Measurements from ENCODE around the gene ASCC2. TPM values are rescaled to one million over a fixed set of nuclear protein-coding genes. Genes with fewer than 3 reads are reported as not detected.

The ASCC2 gene
- total RNA-seq, 4 donors from 2014 or later = 30.2 to 53.2 (median 45.8) TPM

DNA sequence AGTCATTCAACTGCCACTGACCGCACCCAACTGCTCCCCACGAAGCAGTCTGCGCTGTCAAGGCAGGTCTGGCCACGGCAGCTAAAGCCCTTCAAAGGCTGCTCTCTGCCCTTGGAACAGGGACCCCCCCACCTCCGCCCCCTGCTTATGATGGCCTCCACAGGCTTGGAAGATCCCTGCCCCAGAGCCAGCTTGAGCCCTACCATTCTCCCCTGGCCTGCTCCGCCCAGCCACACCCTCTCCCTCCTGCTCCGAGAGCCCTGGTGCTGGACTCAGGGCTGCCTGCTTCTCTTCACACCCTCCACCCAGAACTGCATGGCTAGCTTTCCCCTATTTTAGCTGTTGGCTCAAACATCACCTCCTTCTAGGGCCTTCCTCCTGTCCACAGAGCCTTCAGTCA is 90.2 kb downstream of the ASCC2 start:
- no peak overlapping the region for H3K4me3 ChIP-seq (ENCODE audit: low read depth, poor library complexity, severe bottlenecking)
- no peak for DNase-seq (ENCODE audit: low spot score in 2 of 2)
- TF ChIP-seq POLR2A (IDR thresholded peaks at IDR 0.05) = no peak
- TF ChIP-seq, protein P1, sequence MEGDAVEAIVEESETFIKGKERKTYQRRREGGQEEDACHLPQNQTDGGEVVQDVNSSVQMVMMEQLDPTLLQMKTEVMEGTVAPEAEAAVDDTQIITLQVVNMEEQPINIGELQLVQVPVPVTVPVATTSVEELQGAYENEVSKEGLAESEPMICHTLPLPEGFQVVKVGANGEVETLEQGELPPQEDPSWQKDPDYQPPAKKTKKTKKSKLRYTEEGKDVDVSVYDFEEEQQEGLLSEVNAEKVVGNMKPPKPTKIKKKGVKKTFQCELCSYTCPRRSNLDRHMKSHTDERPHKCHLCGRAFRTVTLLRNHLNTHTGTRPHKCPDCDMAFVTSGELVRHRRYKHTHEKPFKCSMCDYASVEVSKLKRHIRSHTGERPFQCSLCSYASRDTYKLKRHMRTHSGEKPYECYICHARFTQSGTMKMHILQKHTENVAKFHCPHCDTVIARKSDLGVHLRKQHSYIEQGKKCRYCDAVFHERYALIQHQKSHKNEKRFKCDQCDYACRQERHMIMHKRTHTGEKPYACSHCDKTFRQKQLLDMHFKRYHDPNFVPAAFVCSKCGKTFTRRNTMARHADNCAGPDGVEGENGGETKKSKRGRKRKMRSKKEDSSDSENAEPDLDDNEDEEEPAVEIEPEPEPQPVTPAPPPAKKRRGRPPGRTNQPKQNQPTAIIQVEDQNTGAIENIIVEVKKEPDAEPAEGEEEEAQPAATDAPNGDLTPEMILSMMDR (IDR thresholded peaks at IDR 0.05) = no peak
- WGBS, 2 donors = 90 to 91% methylated on average over 7 of the region's 7 CpGs
- intact Hi-C loops (cut with DNase I; ENCODE audit: low total_unique reads) = no loop called here

GRCh38 chr22:29744902-29745301 is 93.2 kb downstream of the ASCC2 start:
- peak; percentile 74 to 91 for DNase-seq (ENCODE audit: low spot score in 2 of 2)
- H3K4me3 ChIP-seq (ENCODE audit: low read depth, poor library complexity, severe bottlenecking) = no peak overlapping the region
- intact Hi-C loops (cut with DNase I; ENCODE audit: low total_unique reads) = no loop called here
- 37 to 55% methylated on average over 8 of the region's 8 CpGs for WGBS, 2 donors
- TF ChIP-seq POLR2A (IDR thresholded peaks at IDR 0.05) = no peak
- TF ChIP-seq, protein P1 (IDR thresholded peaks at IDR 0.05) = no peak

- intact Hi-C loops (cut with DNase I; ENCODE audit: low total_unique reads) = no loop called here
- 78 to 87% methylated on average over 13 of the region's 13 CpGs for WGBS, 2 donors
- no peak for TF ChIP-seq POLR2A (IDR thresholded peaks at IDR 0.05)
- TF ChIP-seq, protein P1 (IDR thresholded peaks at IDR 0.05) = no peak
- H3K4me3 ChIP-seq (ENCODE audit: low read depth, poor library complexity, severe bottlenecking) = no peak overlapping the region
- DNase-seq (ENCODE audit: low spot score in 2 of 2) = no peak
Observed at GRCh38 chr22:29742326-29742725, 95.7 kb downstream of the ASCC2 start.

DNA sequence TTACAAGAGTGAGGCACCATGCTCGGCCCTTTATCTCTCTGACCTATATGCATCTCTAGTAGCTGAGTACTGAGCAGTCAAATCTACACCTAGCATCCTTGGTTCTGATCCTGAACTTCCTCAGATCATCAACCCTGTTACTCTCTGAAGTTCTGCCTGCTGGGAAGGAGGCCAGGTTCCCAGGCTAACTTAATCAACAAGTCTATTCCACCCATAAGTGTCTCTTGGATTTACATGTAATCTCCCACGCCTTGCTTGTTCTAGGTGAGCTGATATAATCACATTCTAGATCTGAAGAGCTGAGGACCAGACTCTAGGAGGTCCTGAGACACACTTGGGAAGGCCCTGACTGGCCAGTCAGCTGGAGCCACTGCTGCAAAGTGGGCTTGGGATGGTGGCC is 96.1 kb downstream of the ASCC2 start:
- WGBS, 2 donors = 54 to 65% methylated on average over 2 of the region's 2 CpGs
- no peak for DNase-seq (ENCODE audit: low spot score in 2 of 2)
- intact Hi-C loops (cut with DNase I; ENCODE audit: low total_unique reads) = no loop called here
- no peak for TF ChIP-seq POLR2A (IDR thresholded peaks at IDR 0.05)
- TF ChIP-seq, protein P1 (IDR thresholded peaks at IDR 0.05) = no peak
- H3K4me3 ChIP-seq (ENCODE audit: low read depth, poor library complexity, severe bottlenecking) = no peak overlapping the region

DNA sequence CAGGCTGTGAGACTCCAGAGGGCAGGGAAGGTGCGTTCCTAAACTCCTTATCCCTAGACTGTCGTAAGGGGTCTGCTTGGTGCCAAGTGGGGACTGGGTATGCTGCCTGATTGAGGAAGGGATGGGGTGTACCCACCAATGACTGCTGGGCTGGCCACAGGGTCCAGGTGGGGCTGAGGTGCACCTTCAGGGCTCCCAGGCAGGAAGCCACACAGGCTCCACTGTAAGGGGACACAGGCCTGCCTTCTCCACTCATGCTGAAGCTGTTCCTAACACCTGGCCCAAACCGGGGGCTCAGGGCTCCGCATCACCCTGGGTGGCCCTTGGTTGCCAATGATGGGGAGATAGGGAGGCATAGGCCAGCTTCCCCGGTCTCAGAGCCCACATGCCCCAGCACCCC is 97.9 kb downstream of the ASCC2 start:
- TF ChIP-seq, protein P1 (IDR thresholded peaks at IDR 0.05) = no peak
- TF ChIP-seq POLR2A (IDR thresholded peaks at IDR 0.05) = no peak
- WGBS, 2 donors = 94 to 97% methylated on average over 5 of the region's 5 CpGs
- intact Hi-C loops (cut with DNase I; ENCODE audit: low total_unique reads) = no loop called here
- DNase-seq (ENCODE audit: low spot score in 2 of 2) = no peak
- H3K4me3 ChIP-seq (ENCODE audit: low read depth, poor library complexity, severe bottlenecking) = no peak overlapping the region

DNA sequence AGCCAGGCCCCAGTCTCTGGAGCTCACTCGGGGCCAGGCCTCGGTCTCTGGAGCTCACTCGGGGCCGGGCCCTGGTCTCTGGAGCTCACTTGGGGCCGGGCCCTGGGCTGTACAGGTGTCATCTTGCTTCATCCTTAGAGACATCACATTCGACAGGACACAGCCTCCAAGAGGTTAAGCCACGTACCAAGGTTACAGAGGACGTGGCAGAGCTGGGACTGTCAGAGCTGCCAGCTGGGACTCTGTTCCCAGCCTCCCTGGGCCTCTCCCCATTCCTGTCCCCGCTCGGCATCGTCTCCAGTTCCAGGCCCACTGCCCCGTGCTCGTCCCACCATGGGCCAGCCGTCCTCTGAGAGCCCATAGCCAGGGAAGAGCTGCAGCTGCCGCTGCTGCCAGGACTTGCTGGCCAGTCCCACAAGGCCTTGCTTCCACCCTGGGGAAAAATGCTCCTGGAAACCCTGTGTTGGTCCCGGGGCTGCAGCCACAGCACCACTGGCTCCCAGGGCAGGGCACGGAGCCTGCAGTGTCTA is 98.7 kb downstream of the ASCC2 start:
- intact Hi-C loops (cut with DNase I; ENCODE audit: low total_unique reads) = no loop called here
- DNase-seq (ENCODE audit: low spot score in 2 of 2) = no peak
- WGBS, 2 donors = 83 to 94% methylated on average over 14 to 17 of the region's 17 CpGs
- no peak overlapping the region for H3K4me3 ChIP-seq (ENCODE audit: low read depth, poor library complexity, severe bottlenecking)
- TF ChIP-seq, protein P1 (IDR thresholded peaks at IDR 0.05) = no peak
- TF ChIP-seq POLR2A (IDR thresholded peaks at IDR 0.05) = no peak
